Measurements from ENCODE around the gene FATE1. TPM values are rescaled to one million over a fixed set of nuclear protein-coding genes. Genes with fewer than 3 reads are reported as not detected.

The FATE1 gene
- total RNA-seq, 1 donor from 2014 or later: not detected

- TF ChIP-seq, protein P1, sequence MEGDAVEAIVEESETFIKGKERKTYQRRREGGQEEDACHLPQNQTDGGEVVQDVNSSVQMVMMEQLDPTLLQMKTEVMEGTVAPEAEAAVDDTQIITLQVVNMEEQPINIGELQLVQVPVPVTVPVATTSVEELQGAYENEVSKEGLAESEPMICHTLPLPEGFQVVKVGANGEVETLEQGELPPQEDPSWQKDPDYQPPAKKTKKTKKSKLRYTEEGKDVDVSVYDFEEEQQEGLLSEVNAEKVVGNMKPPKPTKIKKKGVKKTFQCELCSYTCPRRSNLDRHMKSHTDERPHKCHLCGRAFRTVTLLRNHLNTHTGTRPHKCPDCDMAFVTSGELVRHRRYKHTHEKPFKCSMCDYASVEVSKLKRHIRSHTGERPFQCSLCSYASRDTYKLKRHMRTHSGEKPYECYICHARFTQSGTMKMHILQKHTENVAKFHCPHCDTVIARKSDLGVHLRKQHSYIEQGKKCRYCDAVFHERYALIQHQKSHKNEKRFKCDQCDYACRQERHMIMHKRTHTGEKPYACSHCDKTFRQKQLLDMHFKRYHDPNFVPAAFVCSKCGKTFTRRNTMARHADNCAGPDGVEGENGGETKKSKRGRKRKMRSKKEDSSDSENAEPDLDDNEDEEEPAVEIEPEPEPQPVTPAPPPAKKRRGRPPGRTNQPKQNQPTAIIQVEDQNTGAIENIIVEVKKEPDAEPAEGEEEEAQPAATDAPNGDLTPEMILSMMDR (IDR thresholded peaks at IDR 0.05; ENCODE audit: partially characterized antibody, unreplicated experiment): no peak
- no peaks in the 10 kb centered on the region for H3K27me3 Mint-ChIP-seq (ENCODE audit: unreplicated experiment)
- no peak overlapping the region for H3K4me3 Mint-ChIP-seq (ENCODE audit: unreplicated experiment)
- H3K9me3 Mint-ChIP-seq (ENCODE audit: unreplicated experiment): no peaks in the 10 kb centered on the region
- H3K27ac Mint-ChIP-seq (ENCODE audit: unreplicated experiment): no peak overlapping the region
- H3K4me1 Mint-ChIP-seq (ENCODE audit: low read depth, unreplicated experiment): peaks cover 2% of the 10 kb centered on the region
- no peak for DNase-seq
- no peaks in the 10 kb centered on the region for H3K36me3 Mint-ChIP-seq (ENCODE audit: unreplicated experiment)
These were observed 4.0 kb upstream of the FATE1 start for GRCh38 chrX:151711787-151712186.

GRCh38 chrX:151712253-151712652 lies 3.6 kb upstream of the FATE1 start:
- DNase-seq: no peak
- no peaks in the 10 kb centered on the region for H3K9me3 Mint-ChIP-seq (ENCODE audit: unreplicated experiment)

GRCh38 chrX:151713849-151714248 lies 2.0 kb upstream of the FATE1 start:
- Mint-ChIP-seq H3K27ac (ENCODE audit: unreplicated experiment) (no peak overlapping the region), H3K4me3 (ENCODE audit: unreplicated experiment) (no peak overlapping the region), H3K36me3 (ENCODE audit: unreplicated experiment) (no peaks in the 10 kb centered on the region), H3K4me1 (ENCODE audit: low read depth, unreplicated experiment) (peaks cover 2% of the 10 kb centered on the region), H3K27me3 (ENCODE audit: unreplicated experiment) (no peaks in the 10 kb centered on the region), H3K9me3 (ENCODE audit: unreplicated experiment) (no peaks in the 10 kb centered on the region)
- TF ChIP-seq, protein P1 (IDR thresholded peaks at IDR 0.05; ENCODE audit: partially characterized antibody, unreplicated experiment): peak; percentile 36
- DNase-seq: peak; percentile 36

More at GRCh38 chrX:151712253-151712652, 3.6 kb upstream of the FATE1 start:
- TF ChIP-seq, protein P1 (IDR thresholded peaks at IDR 0.05; ENCODE audit: partially characterized antibody, unreplicated experiment): no peak
- Mint-ChIP-seq H3K4me1 (ENCODE audit: low read depth, unreplicated experiment) (peaks cover 2% of the 10 kb centered on the region), H3K27me3 (ENCODE audit: unreplicated experiment) (no peaks in the 10 kb centered on the region), H3K27ac (ENCODE audit: unreplicated experiment) (no peak overlapping the region), H3K36me3 (ENCODE audit: unreplicated experiment) (no peaks in the 10 kb centered on the region), H3K4me3 (ENCODE audit: unreplicated experiment) (no peak overlapping the region)

- no peaks in the 10 kb centered on the region for H3K9me3 Mint-ChIP-seq (ENCODE audit: unreplicated experiment)
- TF ChIP-seq, protein P1 (IDR thresholded peaks at IDR 0.05; ENCODE audit: partially characterized antibody, unreplicated experiment): no peak
- H3K27ac Mint-ChIP-seq (ENCODE audit: unreplicated experiment): no peak overlapping the region
- DNase-seq: no peak
- no peaks in the 10 kb centered on the region for H3K36me3 Mint-ChIP-seq (ENCODE audit: unreplicated experiment)
- H3K4me1 Mint-ChIP-seq (ENCODE audit: low read depth, unreplicated experiment): peaks cover 2% of the 10 kb centered on the region
- no peak overlapping the region for H3K4me3 Mint-ChIP-seq (ENCODE audit: unreplicated experiment)
- H3K27me3 Mint-ChIP-seq (ENCODE audit: unreplicated experiment): no peaks in the 10 kb centered on the region
These were observed 1.5 kb upstream of the FATE1 start for GRCh38 chrX:151714362-151714761.

- peak; percentile 70 for DNase-seq
- no peaks in the 10 kb centered on the region for H3K36me3 Mint-ChIP-seq (ENCODE audit: unreplicated experiment)
- H3K4me3 Mint-ChIP-seq (ENCODE audit: unreplicated experiment): no peak overlapping the region
- no peaks in the 10 kb centered on the region for H3K27me3 Mint-ChIP-seq (ENCODE audit: unreplicated experiment)
- H3K9me3 Mint-ChIP-seq (ENCODE audit: unreplicated experiment): peaks cover 1% of the 10 kb centered on the region
- H3K27ac Mint-ChIP-seq (ENCODE audit: unreplicated experiment): no peak overlapping the region
- H3K4me1 Mint-ChIP-seq (ENCODE audit: low read depth, unreplicated experiment): no peaks in the 10 kb centered on the region
- TF ChIP-seq, protein P1 (IDR thresholded peaks at IDR 0.05; ENCODE audit: partially characterized antibody, unreplicated experiment): peak; percentile 25
These were observed 6.5 kb downstream of the FATE1 start for GRCh38 chrX:151722241-151722846.
